OCI-LY1 (cell line): ENCODE results near the gene TENM4.

Source experiments
- EZH2 ChIP-seq: fragments of 200-600 bp; sonication (generic), shearing (Covaris generic); IDR thresholded peaks from 2 replicates; pipeline ENCODE4 v1.8.0; 2017; ENCODE audit warnings: borderline replicate concordance, mixed run types, mild to moderate bottlenecking, antibody characterized with exemption, low read length, moderate library complexity, mixed read lengths
- TF ChIP-seq, protein P1 (sequence below): fragments of 200-600 bp; sonication (generic), shearing (Covaris generic); IDR thresholded peaks from 2 replicates; pipeline ENCODE4 v1.5.1; 2017; ENCODE audit warnings: mild to moderate bottlenecking, antibody characterized with exemption, low read length, moderate library complexity, mixed read lengths

DNA sequence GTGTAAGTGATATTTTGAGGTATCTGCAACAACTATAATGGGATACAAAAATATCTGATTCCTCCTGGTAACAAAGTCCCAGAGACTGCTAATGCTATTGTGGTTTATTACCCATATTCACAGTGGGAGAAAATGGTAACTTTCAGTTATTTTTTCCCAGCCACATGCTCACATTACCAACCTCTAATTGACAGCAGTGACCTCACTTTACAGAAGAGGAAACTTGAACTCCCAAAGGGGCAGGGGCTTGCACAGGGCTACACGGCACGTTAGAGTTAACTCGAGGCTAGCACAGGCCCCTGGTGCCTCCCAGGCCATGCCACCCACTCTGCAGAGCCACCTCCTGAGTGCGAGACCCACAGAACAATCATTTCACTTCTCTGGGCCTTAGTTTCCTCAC, 132.4 kb downstream of the TENM4 start:
- TF ChIP-seq, protein P1, sequence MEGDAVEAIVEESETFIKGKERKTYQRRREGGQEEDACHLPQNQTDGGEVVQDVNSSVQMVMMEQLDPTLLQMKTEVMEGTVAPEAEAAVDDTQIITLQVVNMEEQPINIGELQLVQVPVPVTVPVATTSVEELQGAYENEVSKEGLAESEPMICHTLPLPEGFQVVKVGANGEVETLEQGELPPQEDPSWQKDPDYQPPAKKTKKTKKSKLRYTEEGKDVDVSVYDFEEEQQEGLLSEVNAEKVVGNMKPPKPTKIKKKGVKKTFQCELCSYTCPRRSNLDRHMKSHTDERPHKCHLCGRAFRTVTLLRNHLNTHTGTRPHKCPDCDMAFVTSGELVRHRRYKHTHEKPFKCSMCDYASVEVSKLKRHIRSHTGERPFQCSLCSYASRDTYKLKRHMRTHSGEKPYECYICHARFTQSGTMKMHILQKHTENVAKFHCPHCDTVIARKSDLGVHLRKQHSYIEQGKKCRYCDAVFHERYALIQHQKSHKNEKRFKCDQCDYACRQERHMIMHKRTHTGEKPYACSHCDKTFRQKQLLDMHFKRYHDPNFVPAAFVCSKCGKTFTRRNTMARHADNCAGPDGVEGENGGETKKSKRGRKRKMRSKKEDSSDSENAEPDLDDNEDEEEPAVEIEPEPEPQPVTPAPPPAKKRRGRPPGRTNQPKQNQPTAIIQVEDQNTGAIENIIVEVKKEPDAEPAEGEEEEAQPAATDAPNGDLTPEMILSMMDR, result no peak
- TF ChIP-seq EZH2, result no peak
